Activated naive CD8-positive, alpha-beta T cell treated with anti-CD3 and anti-CD28 coated beads, Interleukin-2, amount 50 U/mL, for 24 hours (primary cell): ENCODE results near the gene RWDD3.

Experiments
- ATAC-seq: fragments of 150-1000 bp; cut with Tn5 transposase; one replicate; pipeline ENCODE4 v1.10.0; 2021
- DNase-seq: peaks from one replicate; pipeline ENCODE4 v3.0.0; 2021
- H3K27ac Mint-ChIP-seq: one replicate; pipeline ENCODE4 v1.8.0; 2021; ENCODE audit warnings: mild to moderate bottlenecking, mixed read lengths
- H3K27me3 Mint-ChIP-seq: one replicate; pipeline ENCODE4 v1.8.0; 2021; ENCODE audit warnings: mixed read lengths
- H3K36me3 Mint-ChIP-seq: one replicate; pipeline ENCODE4 v1.8.0; 2021; ENCODE audit warnings: low read depth, mixed read lengths
- H3K4me1 Mint-ChIP-seq: one replicate; pipeline ENCODE4 v1.8.0; 2021; ENCODE audit warnings: mixed read lengths
- H3K4me3 Mint-ChIP-seq: one replicate; pipeline ENCODE4 v1.8.0; 2021; ENCODE audit warnings: mild to moderate bottlenecking, moderate library complexity, mixed read lengths
- H3K9me3 Mint-ChIP-seq: one replicate; pipeline ENCODE4 v1.8.0; 2021; ENCODE audit warnings: mixed read lengths

RWDD3 gene

GRCh38 chr1:95219407-95219806, 14.6 kb upstream of the RWDD3 start:
- Mint-ChIP-seq H3K4me1 (no peaks in the 10 kb centered on the region), H3K36me3 (no peaks in the 10 kb centered on the region), H3K27me3 (peaks cover 18% of the 10 kb centered on the region), H3K27ac (no peak overlapping the region), H3K9me3 (no peaks in the 10 kb centered on the region), H3K4me3 (no peak overlapping the region)
- ATAC-seq: no peak
- DNase-seq: no peak

GRCh38 chr1:95221306-95221705, 12.7 kb upstream of the RWDD3 start:
- no peaks in the 10 kb centered on the region for H3K36me3 Mint-ChIP-seq
- ATAC-seq (no peak), DNase-seq (no peak)
- peaks cover 16% of the 10 kb centered on the region for H3K27me3 Mint-ChIP-seq
- no peaks in the 10 kb centered on the region for H3K9me3 Mint-ChIP-seq
- no peaks in the 10 kb centered on the region for H3K4me1 Mint-ChIP-seq
- no peak overlapping the region for H3K27ac Mint-ChIP-seq
- no peak overlapping the region for H3K4me3 Mint-ChIP-seq

- no peaks in the 10 kb centered on the region for H3K36me3 Mint-ChIP-seq
- no peaks in the 10 kb centered on the region for H3K9me3 Mint-ChIP-seq
- peaks cover 14% of the 10 kb centered on the region for H3K27me3 Mint-ChIP-seq
- no peak overlapping the region for H3K27ac Mint-ChIP-seq
- ATAC-seq (no peak), DNase-seq (no peak)
- H3K4me1 Mint-ChIP-seq: no peaks in the 10 kb centered on the region
- no peak overlapping the region for H3K4me3 Mint-ChIP-seq
Measured at GRCh38 chr1:95222629-95223028, 11.4 kb upstream of the RWDD3 start.

GRCh38 chr1:95223110-95223509, 10.9 kb upstream of the RWDD3 start:
- Mint-ChIP-seq H3K4me3 (no peak overlapping the region), H3K4me1 (no peaks in the 10 kb centered on the region), H3K9me3 (no peaks in the 10 kb centered on the region), H3K36me3 (no peaks in the 10 kb centered on the region), H3K27me3 (peaks cover 15% of the 10 kb centered on the region), H3K27ac (no peak overlapping the region)
- DNase-seq: no peak
- no peak for ATAC-seq

- H3K36me3 Mint-ChIP-seq: no peaks in the 10 kb centered on the region
- H3K4me1 Mint-ChIP-seq: no peaks in the 10 kb centered on the region
- H3K4me3 Mint-ChIP-seq: no peak overlapping the region
- H3K27me3 Mint-ChIP-seq: peaks cover 34% of the 10 kb centered on the region
- H3K27ac Mint-ChIP-seq: no peak overlapping the region
- no peaks in the 10 kb centered on the region for H3K9me3 Mint-ChIP-seq
- DNase-seq (no peak), ATAC-seq (no peak)
Measured at GRCh38 chr1:95226781-95227660, 7.0 kb upstream of the RWDD3 start.

- H3K4me1 Mint-ChIP-seq: peaks cover 9% of the 10 kb centered on the region
- DNase-seq: no peak
- ATAC-seq: no peak
- no peak overlapping the region for H3K4me3 Mint-ChIP-seq
- no peaks in the 10 kb centered on the region for H3K9me3 Mint-ChIP-seq
- H3K36me3 Mint-ChIP-seq: no peaks in the 10 kb centered on the region
- no peak overlapping the region for H3K27ac Mint-ChIP-seq
- H3K27me3 Mint-ChIP-seq: peaks cover 36% of the 10 kb centered on the region
Measured at GRCh38 chr1:95229037-95229436, 5.0 kb upstream of the RWDD3 start.

GRCh38 chr1:95229706-95230105, 4.3 kb upstream of the RWDD3 start:
- no peak for DNase-seq
- no peak overlapping the region for H3K4me3 Mint-ChIP-seq
- no peak overlapping the region for H3K27ac Mint-ChIP-seq
- no peak for ATAC-seq
- peaks cover 10% of the 10 kb centered on the region for H3K4me1 Mint-ChIP-seq
- no peaks in the 10 kb centered on the region for H3K9me3 Mint-ChIP-seq
- H3K27me3 Mint-ChIP-seq: peaks cover 32% of the 10 kb centered on the region
- no peaks in the 10 kb centered on the region for H3K36me3 Mint-ChIP-seq

GRCh38 chr1:95230256-95230655, 3.8 kb upstream of the RWDD3 start:
- H3K4me3 Mint-ChIP-seq: no peak overlapping the region
- no peak overlapping the region for H3K27ac Mint-ChIP-seq
- ATAC-seq (no peak), DNase-seq (no peak)
- H3K27me3 Mint-ChIP-seq: peaks cover 32% of the 10 kb centered on the region
- no peaks in the 10 kb centered on the region for H3K36me3 Mint-ChIP-seq
- H3K4me1 Mint-ChIP-seq: peaks cover 11% of the 10 kb centered on the region
- no peaks in the 10 kb centered on the region for H3K9me3 Mint-ChIP-seq

GRCh38 chr1:95230768-95231191, 3.2 kb upstream of the RWDD3 start:
- Mint-ChIP-seq H3K27ac (no peak overlapping the region), H3K4me3 (no peak overlapping the region), H3K4me1 (peaks cover 16% of the 10 kb centered on the region), H3K27me3 (peaks cover 32% of the 10 kb centered on the region), H3K9me3 (no peaks in the 10 kb centered on the region), H3K36me3 (no peaks in the 10 kb centered on the region)
- DNase-seq (no peak), ATAC-seq (no peak)

GRCh38 chr1:95232646-95233318, 1.2 kb upstream of the RWDD3 start:
- Mint-ChIP-seq H3K4me3 (peak overlapping the region; percentile 86), H3K27me3 (peaks cover 25% of the 10 kb centered on the region), H3K4me1 (peaks cover 29% of the 10 kb centered on the region), H3K36me3 (peaks cover 3% of the 10 kb centered on the region), H3K9me3 (no peaks in the 10 kb centered on the region), H3K27ac (no peak overlapping the region)
- ATAC-seq: no peak
- DNase-seq: no peak

GRCh38 chr1:95233319-95233736, 682 bp upstream of the RWDD3 start:
- Mint-ChIP-seq H3K4me1 (peaks cover 33% of the 10 kb centered on the region), H3K36me3 (peaks cover 3% of the 10 kb centered on the region), H3K4me3 (peak overlapping the region; percentile 86), H3K27ac (peak overlapping the region; percentile 83), H3K27me3 (peaks cover 22% of the 10 kb centered on the region), H3K9me3 (no peaks in the 10 kb centered on the region)
- DNase-seq: no peak
- ATAC-seq: no peak

GRCh38 chr1:95236784-95237575, 3.0 kb downstream of the RWDD3 start:
- ATAC-seq: no peak
- Mint-ChIP-seq H3K4me3 (no peak overlapping the region), H3K27me3 (peaks cover 2% of the 10 kb centered on the region), H3K36me3 (peaks cover 31% of the 10 kb centered on the region), H3K4me1 (peaks cover 55% of the 10 kb centered on the region), H3K27ac (no peak overlapping the region), H3K9me3 (peaks cover 11% of the 10 kb centered on the region)
- DNase-seq: no peak

- peaks cover 37% of the 10 kb centered on the region for H3K36me3 Mint-ChIP-seq
- H3K27ac Mint-ChIP-seq: no peak overlapping the region
- no peak overlapping the region for H3K4me3 Mint-ChIP-seq
- ATAC-seq: no peak
- peaks cover 14% of the 10 kb centered on the region for H3K9me3 Mint-ChIP-seq
- H3K27me3 Mint-ChIP-seq: no peaks in the 10 kb centered on the region
- no peak for DNase-seq
- H3K4me1 Mint-ChIP-seq: peaks cover 56% of the 10 kb centered on the region
Measured at GRCh38 chr1:95237981-95238703, 4.1 kb downstream of the RWDD3 start.

- Mint-ChIP-seq H3K36me3 (peaks cover 33% of the 10 kb centered on the region), H3K9me3 (peaks cover 14% of the 10 kb centered on the region), H3K4me3 (no peak overlapping the region), H3K27ac (no peak overlapping the region), H3K4me1 (peaks cover 9% of the 10 kb centered on the region), H3K27me3 (no peaks in the 10 kb centered on the region)
- no peak for ATAC-seq
- DNase-seq: no peak
Measured at GRCh38 chr1:95245029-95245428, 11.0 kb downstream of the RWDD3 start.
